ENCODE data around the gene SPIN1.

The SPIN1 gene

GRCh38 chr9:88498880-88499279, 110.6 kb downstream of the SPIN1 start:
- no peak for DNase-seq (ENCODE audit: low read depth)

- DNase-seq (ENCODE audit: low read depth): no peak
Measured at GRCh38 chr9:88501086-88501485, 112.8 kb downstream of the SPIN1 start.

- no peak for DNase-seq (ENCODE audit: low read depth)
Measured at GRCh38 chr9:88502552-88503034, 114.3 kb downstream of the SPIN1 start.

GRCh38 chr9:88503081-88503844, 115.0 kb downstream of the SPIN1 start:
- DNase-seq (ENCODE audit: low read depth): no peak

GRCh38 chr9:88503845-88504764, 115.9 kb downstream of the SPIN1 start:
- no peak for DNase-seq (ENCODE audit: low read depth)

- no peak for DNase-seq (ENCODE audit: low read depth)
Measured at GRCh38 chr9:88508326-88508725, 120.1 kb downstream of the SPIN1 start.

- DNase-seq (ENCODE audit: low read depth): no peak
Measured at GRCh38 chr9:88511906-88512305, 123.7 kb downstream of the SPIN1 start.

- no peak for DNase-seq (ENCODE audit: low read depth)
Measured at GRCh38 chr9:88514247-88514646, 126.0 kb downstream of the SPIN1 start.

- DNase-seq (ENCODE audit: low read depth): no peak
Measured at GRCh38 chr9:88521308-88521707, 133.1 kb downstream of the SPIN1 start.

GRCh38 chr9:88522360-88522759, 134.1 kb downstream of the SPIN1 start:
- no peak for DNase-seq (ENCODE audit: low read depth)

GRCh38 chr9:88523056-88523455, 134.8 kb downstream of the SPIN1 start:
- no peak for DNase-seq (ENCODE audit: low read depth)

GRCh38 chr9:88524911-88525310, 136.7 kb downstream of the SPIN1 start:
- no peak for DNase-seq (ENCODE audit: low read depth)

- no peak for DNase-seq (ENCODE audit: low read depth)
Measured at GRCh38 chr9:88527618-88528017, 139.4 kb downstream of the SPIN1 start.
